Fibroblast of lung (primary cell): ENCODE measurements around the gene SP140L.

Experiments
- EZH2 ChIP-seq: IDR thresholded peaks from 2 replicates; pipeline ENCODE4 v1.5.1; 2012; ENCODE audit warnings: low read length, control low read depth, mild to moderate bottlenecking; ENCODE audit errors: missing control alignments
- TF ChIP-seq, protein P1 (sequence below), 2 donors: IDR thresholded peaks in 1 of 2; conservative IDR thresholded peaks in 1 of 2; 1 replicate in 1 of 2; 2 replicates in 1 of 2; pipeline ENCODE4 v1.5.1; 2011 to 2012; ENCODE audit warnings: low read length in 2 of 2, control low read depth in 1 of 2, inconsistent platforms in 1 of 2, low read depth in 1 of 2, mild to moderate bottlenecking in 1 of 2

DNA sequence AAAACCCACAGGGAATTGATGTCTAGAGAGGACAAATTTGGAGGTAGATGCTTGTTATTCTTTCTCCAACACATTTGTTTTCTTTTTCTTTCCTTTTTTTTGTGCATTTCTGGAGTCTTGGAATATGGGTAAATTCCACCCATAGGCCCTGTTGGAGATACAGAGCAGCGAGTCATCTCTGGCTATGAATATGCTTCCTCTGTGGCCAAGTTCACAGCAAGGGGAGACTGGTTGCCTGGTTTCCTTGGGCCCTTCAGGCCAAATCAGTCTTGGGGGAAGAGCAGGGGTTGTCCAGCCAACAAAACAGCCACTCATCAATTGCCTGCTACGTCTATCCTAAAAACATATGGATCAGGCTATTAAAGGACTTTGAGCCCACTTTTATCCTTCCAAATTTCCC is 116.5 kb downstream of the SP140L start:
- TF ChIP-seq, protein P1, sequence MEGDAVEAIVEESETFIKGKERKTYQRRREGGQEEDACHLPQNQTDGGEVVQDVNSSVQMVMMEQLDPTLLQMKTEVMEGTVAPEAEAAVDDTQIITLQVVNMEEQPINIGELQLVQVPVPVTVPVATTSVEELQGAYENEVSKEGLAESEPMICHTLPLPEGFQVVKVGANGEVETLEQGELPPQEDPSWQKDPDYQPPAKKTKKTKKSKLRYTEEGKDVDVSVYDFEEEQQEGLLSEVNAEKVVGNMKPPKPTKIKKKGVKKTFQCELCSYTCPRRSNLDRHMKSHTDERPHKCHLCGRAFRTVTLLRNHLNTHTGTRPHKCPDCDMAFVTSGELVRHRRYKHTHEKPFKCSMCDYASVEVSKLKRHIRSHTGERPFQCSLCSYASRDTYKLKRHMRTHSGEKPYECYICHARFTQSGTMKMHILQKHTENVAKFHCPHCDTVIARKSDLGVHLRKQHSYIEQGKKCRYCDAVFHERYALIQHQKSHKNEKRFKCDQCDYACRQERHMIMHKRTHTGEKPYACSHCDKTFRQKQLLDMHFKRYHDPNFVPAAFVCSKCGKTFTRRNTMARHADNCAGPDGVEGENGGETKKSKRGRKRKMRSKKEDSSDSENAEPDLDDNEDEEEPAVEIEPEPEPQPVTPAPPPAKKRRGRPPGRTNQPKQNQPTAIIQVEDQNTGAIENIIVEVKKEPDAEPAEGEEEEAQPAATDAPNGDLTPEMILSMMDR (conservative IDR thresholded peaks at IDR 0.05 in 1 of 2, IDR thresholded peaks at IDR 0.05 in 1 of 2; ENCODE audit: low read depth in 1 of 2, low read length in 2 of 2): no peak
- TF ChIP-seq EZH2: no peak
